HG02852 (cell line): Measurements from ENCODE around the gene GPR65.

Experiments used
- ATAC-seq: cut with Tn5 transposase; IDR thresholded peaks from one replicate; pipeline ENCODE4 v1.9.1; 2021; ENCODE audit warnings: mild to moderate bottlenecking, moderate library complexity; ENCODE audit not compliant: unreplicated experiment

GPR65 gene, protein sequence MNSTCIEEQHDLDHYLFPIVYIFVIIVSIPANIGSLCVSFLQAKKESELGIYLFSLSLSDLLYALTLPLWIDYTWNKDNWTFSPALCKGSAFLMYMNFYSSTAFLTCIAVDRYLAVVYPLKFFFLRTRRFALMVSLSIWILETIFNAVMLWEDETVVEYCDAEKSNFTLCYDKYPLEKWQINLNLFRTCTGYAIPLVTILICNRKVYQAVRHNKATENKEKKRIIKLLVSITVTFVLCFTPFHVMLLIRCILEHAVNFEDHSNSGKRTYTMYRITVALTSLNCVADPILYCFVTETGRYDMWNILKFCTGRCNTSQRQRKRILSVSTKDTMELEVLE

DNA sequence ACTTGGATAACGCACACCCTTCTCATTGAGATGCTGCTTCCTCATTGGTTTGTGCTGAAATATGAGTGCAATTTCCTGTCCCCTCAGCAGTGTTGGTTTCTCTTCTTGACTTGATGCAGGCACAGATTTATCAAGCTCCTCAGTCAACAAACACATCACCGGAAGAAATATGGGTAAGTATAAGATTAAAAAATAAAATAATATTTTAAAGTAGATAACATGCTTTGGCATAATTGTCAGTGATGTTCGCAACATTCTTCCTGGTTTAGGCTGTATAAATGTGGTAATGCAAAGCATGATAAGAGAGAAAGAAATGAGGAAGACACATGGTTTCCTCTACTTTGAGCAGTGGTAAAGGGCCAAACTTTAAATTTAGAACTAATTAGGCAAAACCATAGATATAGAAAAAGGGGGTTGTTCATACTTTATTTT lies at the start of gene GPR65:
Gene GPR65, plus strand, starts transcription at position 86 of the 432 bp plus-strand sequence. CDS start 5,713 bp downstream, outside the sequence.
- peak; percentile 64 for ATAC-seq

DNA sequence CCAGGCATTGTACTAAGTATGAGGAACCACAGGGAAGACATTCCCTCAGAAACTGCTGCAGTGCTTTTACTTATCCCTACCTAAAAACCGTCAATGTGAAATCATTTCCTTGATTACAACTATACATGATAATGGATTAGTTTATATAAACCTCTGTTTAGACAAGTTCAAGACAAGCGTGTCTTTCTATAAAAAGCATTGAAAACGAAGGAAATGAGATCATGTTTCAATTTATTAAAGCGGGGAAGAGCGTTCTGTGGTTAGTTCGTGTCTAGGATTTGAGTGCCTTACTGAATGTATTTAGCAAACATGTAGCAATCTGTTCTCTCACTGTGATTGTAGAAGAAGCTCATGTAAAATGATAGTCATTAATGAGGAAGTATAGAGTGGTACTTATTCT lies 49.4 kb upstream of the GPR65 start:
- ATAC-seq, result no peak

DNA sequence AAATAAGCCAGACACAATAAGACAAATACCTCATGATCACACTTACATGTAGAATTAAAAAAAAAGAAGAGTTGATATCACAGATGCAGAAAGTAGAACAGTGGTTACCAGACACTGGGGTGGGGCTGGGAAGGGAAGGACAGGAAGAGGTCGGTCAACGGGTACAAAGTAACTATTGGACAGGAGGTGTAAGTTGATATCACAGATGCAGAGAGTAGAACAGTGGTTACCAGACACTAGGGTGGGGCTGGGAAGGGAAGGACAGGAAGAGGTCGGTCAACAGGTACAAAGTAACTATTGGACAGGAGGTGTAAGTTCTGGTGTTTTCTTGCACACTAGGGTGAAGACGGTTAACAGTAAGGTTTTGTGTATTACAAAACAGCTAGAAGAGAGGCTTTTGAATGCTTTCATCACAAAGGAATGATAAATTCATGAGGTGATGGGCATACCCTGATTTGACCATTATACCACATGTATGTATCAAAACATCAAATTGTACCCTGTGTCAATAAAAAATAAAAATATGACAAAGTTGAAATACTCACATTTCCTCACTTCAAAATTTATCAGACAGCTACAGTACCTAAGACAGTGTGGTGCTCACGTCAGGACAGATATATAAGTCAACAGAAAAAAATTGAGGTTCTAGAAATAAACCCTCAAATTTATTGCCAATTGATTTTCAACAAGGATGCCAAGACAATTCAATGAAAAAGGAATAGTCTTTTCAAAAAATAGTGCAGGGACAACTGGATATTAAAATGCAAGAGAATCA lies 44.7 kb upstream of the GPR65 start:
- ATAC-seq, result no peak

GRCh38 chr14:87961246-87961645 lies 43.7 kb upstream of the GPR65 start:
- ATAC-seq, result no peak

GRCh38 chr14:87966816-87967215 lies 38.1 kb upstream of the GPR65 start:
- no peak for ATAC-seq

GRCh38 chr14:87967496-87967895 lies 37.4 kb upstream of the GPR65 start:
- ATAC-seq, result no peak

GRCh38 chr14:87971010-87971409 lies 33.9 kb upstream of the GPR65 start:
- peak; percentile 92 for ATAC-seq

- ATAC-seq, result no peak
Measured at GRCh38 chr14:87975636-87976035, 29.3 kb upstream of the GPR65 start.

DNA sequence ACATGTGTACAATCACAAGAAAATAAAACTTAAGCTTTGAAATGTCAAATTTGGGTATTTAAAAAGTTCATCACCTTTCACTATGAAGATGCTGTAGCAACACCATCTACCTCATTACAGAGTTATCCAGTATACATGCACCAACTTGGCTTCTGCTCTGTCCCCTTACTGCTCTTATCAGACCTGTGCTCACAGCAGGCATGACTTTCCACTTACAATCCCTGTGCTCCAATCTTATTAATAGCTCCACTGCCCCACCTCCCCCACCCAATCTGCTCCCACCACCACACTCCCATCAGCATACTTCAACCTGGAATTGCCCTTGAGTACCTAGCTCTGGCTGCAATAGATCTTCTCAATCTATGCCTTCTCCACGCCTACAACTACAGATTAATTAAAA lies 25.2 kb upstream of the GPR65 start:
- ATAC-seq, result no peak

GRCh38 chr14:87989221-87989955 lies 15.5 kb upstream of the GPR65 start:
- ATAC-seq, result no peak

GRCh38 chr14:87989956-87990299 lies 15.0 kb upstream of the GPR65 start:
- no peak for ATAC-seq

GRCh38 chr14:87990682-87991081 lies 14.3 kb upstream of the GPR65 start:
- ATAC-seq, result no peak

DNA sequence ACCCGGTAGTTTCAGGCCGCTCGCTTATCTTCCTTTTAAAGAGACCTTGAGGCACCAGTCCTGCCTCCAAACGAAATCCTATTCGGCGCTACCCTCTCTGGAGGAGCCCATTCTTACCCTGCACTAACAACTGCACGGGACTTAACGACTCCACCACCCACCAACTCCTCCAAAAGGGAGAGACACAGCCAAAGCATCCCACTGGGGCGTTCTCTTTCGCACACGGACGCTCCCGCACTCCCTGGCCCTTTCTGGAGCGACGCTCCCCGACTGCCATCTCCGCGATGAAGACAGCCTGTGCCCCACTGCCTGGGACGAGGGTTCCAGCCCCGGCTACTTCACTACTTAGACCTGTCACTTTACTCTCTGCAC lies 12.6 kb upstream of the GPR65 start:
- no peak for ATAC-seq

- peak; percentile 90 for ATAC-seq
Measured at GRCh38 chr14:87992718-87993628, 12.0 kb upstream of the GPR65 start, which contains the start of gene GALC. Gene GALC, minus strand, starts transcription at chr14:87993182. Its CDS starts 18 bp downstream, at chr14:87993164.

DNA sequence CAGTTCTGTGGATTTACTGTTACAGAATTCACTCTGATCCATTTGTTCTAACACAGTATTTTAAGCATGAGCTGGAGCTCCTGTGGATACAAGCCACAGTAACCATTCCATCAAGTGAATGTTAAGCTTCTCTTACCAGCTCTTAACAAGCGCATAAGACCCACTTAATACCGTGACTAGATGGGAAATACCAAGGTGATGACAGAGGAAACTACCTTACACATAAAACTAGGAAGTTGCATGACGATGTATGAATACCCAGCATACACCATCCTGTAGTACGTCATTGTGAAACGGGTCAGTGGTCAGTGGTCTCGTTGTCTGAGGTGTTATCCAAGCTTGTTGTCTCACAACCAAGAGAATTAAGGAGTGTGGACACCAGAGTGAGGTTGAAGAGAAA lies 10.0 kb upstream of the GPR65 start:
- ATAC-seq, result peak; percentile 31

- no peak for ATAC-seq
Measured at GRCh38 chr14:87995500-87996290, 9.2 kb upstream of the GPR65 start.

GRCh38 chr14:87996291-87996592 lies 8.7 kb upstream of the GPR65 start:
- ATAC-seq, result no peak

GRCh38 chr14:87998482-87998881 lies 6.5 kb upstream of the GPR65 start:
- ATAC-seq, result peak; percentile 59

- ATAC-seq, result no peak
Measured at GRCh38 chr14:87999277-87999676, 5.7 kb upstream of the GPR65 start.
